Endothelial cell of umbilical vein (primary cell): ENCODE results near the gene GOLGA2. TPM values are rescaled to one million over a fixed set of nuclear protein-coding genes. Genes with fewer than 3 reads are reported as not detected.
A peak's percentile ranks its signal among the peaks of the same experiment; 100 is the strongest.

Experiments
- BruUV-seq: library from RNA; stranded (reverse); fragments of 400-500 nt; replicated peaks from 2 replicates; lab custom pipeline; 2021; lab: Mats Ljungman, UMichigan
- CTCF ChIA-PET: fragments of 300-600, 350-600 bp; sonication (Branson Sonifier 250); formaldehyde crosslinking; loops from one replicate; lab custom pipeline; 2021; ENCODE audit warnings: antibody characterized with exemption, inconsistent platforms; lab: Charles Lee
- POLR2A ChIA-PET: fragments of 300-600, 350-600 bp; sonication (Branson Sonifier 250); formaldehyde crosslinking; loops from one replicate; lab custom pipeline; 2021; ENCODE audit warnings: antibody characterized with exemption, inconsistent platforms; lab: Charles Lee
- DNase-seq: peaks from one replicate; pipeline ENCODE4 v3.0.0-alpha.2; 2011; ENCODE audit warnings: low read depth, low spot score
- FAIRE-seq: peaks from 2 replicates; lab custom pipeline; 2011; peaks lifted over from hg19 to GRCh38; lab: Jason Lieb, UNC
- H2AFZ ChIP-seq: 2 replicates; pipeline ENCODE4 v1.6.0; 2012; ENCODE audit warnings: low read depth, low read length, control low read depth, inconsistent platforms
- H3K27ac ChIP-seq: 2 replicates; pipeline ENCODE4 v1.5.1; 2011; ENCODE audit warnings: low read depth, mild to moderate bottlenecking, control low read depth, low read length, moderate library complexity; ENCODE audit not compliant: insufficient read depth
- H3K27me3 ChIP-seq, 2 experiments: 2 replicates each; pipeline versions ENCODE4 v1.6.0 to v1.6.1; 2011; ENCODE audit warnings: low read length in 2 of 2, mixed read lengths in 1 of 2; ENCODE audit not compliant: control insufficient read depth in 2 of 2, insufficient read depth in 2 of 2
- H3K36me3 ChIP-seq, 2 experiments: 2 replicates in 1 of 2; 3 replicates in 1 of 2; pipeline ENCODE4 v1.5.1; 2011; ENCODE audit warnings: low read length in 2 of 2, mild to moderate bottlenecking in 1 of 2, moderate library complexity in 1 of 2; ENCODE audit not compliant: control insufficient read depth in 2 of 2, insufficient read depth in 2 of 2; ENCODE audit errors: extremely low read depth in 1 of 2
- H3K4me1 ChIP-seq: 3 replicates; pipeline ENCODE4 v1.5.1; 2011; ENCODE audit warnings: mild to moderate bottlenecking, low read length; ENCODE audit not compliant: control insufficient read depth, insufficient read depth; ENCODE audit errors: extremely low read depth
- H3K4me2 ChIP-seq: 2 replicates; pipeline ENCODE4 v1.6.1; 2011; ENCODE audit warnings: low read length, control low read depth, mixed read lengths; ENCODE audit not compliant: insufficient read depth
- H3K4me3 ChIP-seq, 3 experiments: fragments of 200-600 bp in 1 of 3; sonication (generic), shearing (Covaris generic) in 1 of 3; replicated peaks in 1 of 3; 2 replicates each; pipeline ENCODE4 v1.5.1; 2011 to 2016; ENCODE audit warnings: control low read depth in 3 of 3, low read length in 3 of 3, mild to moderate bottlenecking in 2 of 3, inconsistent platforms in 1 of 3, low read depth in 1 of 3, moderate library complexity in 1 of 3; ENCODE audit not compliant: insufficient read depth in 1 of 3
- H3K79me2 ChIP-seq: 2 replicates; pipeline ENCODE4 v1.6.0; 2012; ENCODE audit warnings: low read length, inconsistent platforms; ENCODE audit not compliant: control insufficient read depth, insufficient read depth
- H3K9ac ChIP-seq: replicated peaks from 2 replicates; pipeline ENCODE3; 2011; ENCODE audit warnings: low read length, control low read depth; ENCODE audit not compliant: insufficient read depth; ENCODE audit errors: extremely low read depth
- H3K9me1 ChIP-seq: replicated peaks from 3 replicates; pipeline ENCODE4 v1.6.0; 2011; ENCODE audit warnings: mild to moderate bottlenecking, low read length; ENCODE audit not compliant: control insufficient read depth, insufficient read depth; ENCODE audit errors: extremely low read depth
- H3K9me3 ChIP-seq: replicated peaks from 2 replicates; pipeline ENCODE4 v1.5.1; 2012; ENCODE audit warnings: low read length, inconsistent platforms; ENCODE audit not compliant: control insufficient read depth, insufficient read depth
- H4K20me1 ChIP-seq: replicated peaks from 2 replicates; pipeline ENCODE3; 2011; ENCODE audit warnings: mild to moderate bottlenecking, low read length; ENCODE audit not compliant: control insufficient read depth, insufficient read depth; ENCODE audit errors: extremely low read depth
- CTCF ChIP-seq, 2 donors: IDR thresholded peaks; 1 replicate in 1 of 2; 2 replicates in 1 of 2; pipeline ENCODE4 v1.5.1; 2011; ENCODE audit warnings: low read length in 2 of 2, mild to moderate bottlenecking in 2 of 2, moderate library complexity in 2 of 2, control low read depth in 1 of 2, inconsistent platforms in 1 of 2, low read depth in 1 of 2; ENCODE audit not compliant: insufficient read depth in 1 of 2; ENCODE audit errors: extremely low read depth in 1 of 2
- EZH2 ChIP-seq: IDR thresholded peaks from 2 replicates; pipeline ENCODE4 v1.6.1; 2012; ENCODE audit warnings: borderline replicate concordance, low read depth, mild to moderate bottlenecking, moderate library complexity, low read length, inconsistent platforms; ENCODE audit not compliant: severe bottlenecking
- FOS ChIP-seq: IDR thresholded peaks from 2 replicates; pipeline ENCODE4 v1.6.1; 2011; ENCODE audit warnings: mild to moderate bottlenecking, low read length, moderate library complexity, borderline replicate concordance; ENCODE audit not compliant: insufficient read depth
- GATA2 ChIP-seq: IDR thresholded peaks from 2 replicates; pipeline ENCODE4 v1.7.0; 2011; ENCODE audit warnings: low read depth, mild to moderate bottlenecking, moderate library complexity, mixed read lengths, low read length; ENCODE audit not compliant: insufficient read length, insufficient read depth
- JUN ChIP-seq: IDR thresholded peaks from 2 replicates; pipeline ENCODE4 v1.6.1; 2011; ENCODE audit warnings: borderline replicate concordance, low read depth; ENCODE audit not compliant: insufficient read length, insufficient read depth
- MAX ChIP-seq: IDR thresholded peaks from 2 replicates; pipeline ENCODE4 v1.6.1; 2011; ENCODE audit not compliant: insufficient read depth, insufficient read length
- MYC ChIP-seq: IDR thresholded peaks from one replicate; pipeline ENCODE4 v1.6.1; 2011; ENCODE audit warnings: mild to moderate bottlenecking, low read depth, low read length
- POLR2A ChIP-seq: IDR thresholded peaks from 2 replicates; pipeline ENCODE4 v1.6.1; 2012; ENCODE audit warnings: low read depth, mild to moderate bottlenecking, control low read depth, low read length
- POLR2AphosphoS5 ChIP-seq: IDR thresholded peaks from 2 replicates; pipeline ENCODE4 v1.6.1; 2012; ENCODE audit warnings: low read depth, mild to moderate bottlenecking, control low read depth, low read length, moderate library complexity; ENCODE audit not compliant: insufficient read depth
- dilution Hi-C: fragments of 300-500 bp; cut with MboI; formaldehyde crosslinking; loops from one replicate; pipeline ENCODE4 v1.15.0; 2019; ENCODE audit warnings: low sequenced_read_pairs; ENCODE audit not compliant: extremely low pct_ligation_motif_present
- intact Hi-C: fragments of 100-400 bp; cut with micrococcal nuclease; formaldehyde crosslinking; loops from one replicate; pipeline ENCODE4 v1.10.0; 2022
- polyA plus RNA-seq, 4 experiments: library from polyadenylated mRNA; depleted of rRNA in 3 of 4; stranded (reverse) in 3 of 4; unstranded in 1 of 4; fragments of >200 nt; gene quantifications; 2 replicates each; pipeline versions ENCODE4 v1.2.1 to v1.2.3, GENCODE V29; 2011 to 2012; ENCODE audit warnings: missing spikeins in 1 of 4
- total RNA-seq: library from RNA; stranded (reverse); gene quantifications from 2 replicates; pipeline ENCODE4 v1.2.3, GENCODE V29; 2021

The GOLGA2 gene
- total and polyA plus RNA-seq, 2 donors (not counting 3 experiments of a cell fraction or from before 2014, with no cell fraction given): 52.3 to 114 TPM

GRCh38 chr9:128254855-128255759, 20.7 kb downstream of the GOLGA2 start:
- Histone ChIP-seq H3K27ac (no peak overlapping the region), H3K4me1 (peaks cover 15% of the 10 kb centered on the region), H3K27me3 (no peaks in the 10 kb centered on the region), H3K79me2 (no peaks in the 10 kb centered on the region), H3K4me3 (no peak overlapping the region), H4K20me1 (no peaks in the 10 kb centered on the region), H3K9ac (no peak overlapping the region), H3K4me2 (no peak overlapping the region), H2AFZ (no peak overlapping the region), H3K9me3 (no peaks in the 10 kb centered on the region), H3K9me1 (no peaks in the 10 kb centered on the region), H3K36me3 (peaks cover 6 to 29% of the 10 kb centered on the region in 2 experiments)
- no peak for TF ChIP-seq JUN
- TF ChIP-seq MAX: no peak
- no peak for TF ChIP-seq MYC
- TF ChIP-seq FOS: no peak
- TF ChIP-seq CTCF (IDR thresholded peaks at IDR 0.05; ENCODE audit: extremely low read depth in 1 of 2, insufficient read depth in 1 of 2, low read depth in 1 of 2, low read length in 2 of 2): peak; percentile 88 to 93
- TF ChIP-seq EZH2: no peak
- TF ChIP-seq POLR2AphosphoS5: no peak
- no peak for TF ChIP-seq GATA2
- TF ChIP-seq POLR2A: peak; percentile 20
- POLR2A ChIA-PET: no interaction called here
- FAIRE-seq (peak; percentile 67), DNase-seq (peak; percentile 53)
- dilution Hi-C loops: no loop called here
- BruUV-seq: no TSS peak
- CTCF ChIA-PET: interaction anchor here (0.6 to 1.8 kb wide), 25 partner anchors 9 to 157 kb away, joined by 3 to 11 read pairs (median 4); partner anchors contain the start of genes GOLGA2, SWI5 and URM1
- intact Hi-C loops: loop anchor here (1.0 kb wide), 2 partner anchors 86 to 157 kb away; no protein-coding TSS in a partner anchor
